Osteocyte (in vitro differentiated cells): Measurements from ENCODE around the gene SLC26A8. TPM values are rescaled to one million over a fixed set of nuclear protein-coding genes. Genes with fewer than 3 reads are reported as not detected.

ENCODE experiments used
- DNase-seq: peaks from one replicate; pipeline ENCODE4 v3.0.0; 2021; ENCODE audit warnings: mixed read lengths; ENCODE audit not compliant: unreplicated experiment; ENCODE audit errors: extremely low spot score
- H3K27ac Mint-ChIP-seq: one replicate; pipeline ENCODE4 v1.8.0; 2021; ENCODE audit warnings: mild to moderate bottlenecking, mixed read lengths; ENCODE audit not compliant: unreplicated experiment
- H3K27me3 Mint-ChIP-seq: one replicate; pipeline ENCODE4 v1.8.0; 2021; ENCODE audit warnings: mixed read lengths; ENCODE audit not compliant: unreplicated experiment
- H3K36me3 Mint-ChIP-seq: one replicate; pipeline ENCODE4 v1.8.0; 2021; ENCODE audit warnings: mixed read lengths; ENCODE audit not compliant: unreplicated experiment
- H3K4me1 Mint-ChIP-seq: one replicate; pipeline ENCODE4 v1.8.0; 2021; ENCODE audit warnings: mixed read lengths; ENCODE audit not compliant: unreplicated experiment
- H3K4me3 Mint-ChIP-seq: one replicate; pipeline ENCODE4 v1.8.0; 2021; ENCODE audit warnings: mild to moderate bottlenecking, moderate library complexity, mixed read lengths; ENCODE audit not compliant: unreplicated experiment
- H3K9me3 Mint-ChIP-seq: one replicate; pipeline ENCODE4 v1.8.0; 2021; ENCODE audit warnings: mixed read lengths; ENCODE audit not compliant: unreplicated experiment
- total RNA-seq: library from RNA; stranded (reverse); gene quantifications from 2 replicates; pipeline ENCODE4 v1.2.1, GENCODE V29; 2021
- TF ChIP-seq, protein P1 (sequence below): fragments of 200-600 bp; sonication (generic); IDR thresholded peaks from 2 replicates; pipeline ENCODE4 v1.5.0; 2021; ENCODE audit warnings: antibody characterized with exemption, mild to moderate bottlenecking, moderate library complexity

Gene SLC26A8
- total RNA-seq, 1 donor from 2014 or later: not detected

DNA sequence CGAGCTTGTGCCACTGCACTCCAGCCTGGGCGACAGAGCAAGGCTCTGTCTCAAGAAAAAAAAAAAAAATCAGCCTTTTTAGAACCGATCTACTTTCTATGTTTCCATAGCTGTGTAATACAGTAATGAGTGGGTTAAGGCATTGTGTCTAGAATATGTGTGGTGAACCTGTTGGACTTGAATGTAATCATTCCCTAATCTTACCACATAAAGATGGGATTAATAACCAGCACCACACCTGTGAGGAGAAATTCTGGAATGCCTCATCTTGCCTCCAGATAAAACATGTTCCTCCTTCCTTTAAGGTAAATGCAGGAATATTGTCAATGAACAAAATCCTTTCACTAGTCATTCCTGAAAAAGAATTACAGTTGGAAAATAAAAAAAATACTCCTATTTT is 46.8 kb upstream of the SLC26A8 start:
- TF ChIP-seq, protein P1, sequence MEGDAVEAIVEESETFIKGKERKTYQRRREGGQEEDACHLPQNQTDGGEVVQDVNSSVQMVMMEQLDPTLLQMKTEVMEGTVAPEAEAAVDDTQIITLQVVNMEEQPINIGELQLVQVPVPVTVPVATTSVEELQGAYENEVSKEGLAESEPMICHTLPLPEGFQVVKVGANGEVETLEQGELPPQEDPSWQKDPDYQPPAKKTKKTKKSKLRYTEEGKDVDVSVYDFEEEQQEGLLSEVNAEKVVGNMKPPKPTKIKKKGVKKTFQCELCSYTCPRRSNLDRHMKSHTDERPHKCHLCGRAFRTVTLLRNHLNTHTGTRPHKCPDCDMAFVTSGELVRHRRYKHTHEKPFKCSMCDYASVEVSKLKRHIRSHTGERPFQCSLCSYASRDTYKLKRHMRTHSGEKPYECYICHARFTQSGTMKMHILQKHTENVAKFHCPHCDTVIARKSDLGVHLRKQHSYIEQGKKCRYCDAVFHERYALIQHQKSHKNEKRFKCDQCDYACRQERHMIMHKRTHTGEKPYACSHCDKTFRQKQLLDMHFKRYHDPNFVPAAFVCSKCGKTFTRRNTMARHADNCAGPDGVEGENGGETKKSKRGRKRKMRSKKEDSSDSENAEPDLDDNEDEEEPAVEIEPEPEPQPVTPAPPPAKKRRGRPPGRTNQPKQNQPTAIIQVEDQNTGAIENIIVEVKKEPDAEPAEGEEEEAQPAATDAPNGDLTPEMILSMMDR: no peak
- Mint-ChIP-seq H3K36me3 (peaks cover 15% of the 10 kb centered on the region), H3K4me1 (peaks cover 8% of the 10 kb centered on the region), H3K27ac (no peak overlapping the region), H3K9me3 (no peaks in the 10 kb centered on the region), H3K27me3 (no peaks in the 10 kb centered on the region), H3K4me3 (no peak overlapping the region)
- no peak for DNase-seq

DNA sequence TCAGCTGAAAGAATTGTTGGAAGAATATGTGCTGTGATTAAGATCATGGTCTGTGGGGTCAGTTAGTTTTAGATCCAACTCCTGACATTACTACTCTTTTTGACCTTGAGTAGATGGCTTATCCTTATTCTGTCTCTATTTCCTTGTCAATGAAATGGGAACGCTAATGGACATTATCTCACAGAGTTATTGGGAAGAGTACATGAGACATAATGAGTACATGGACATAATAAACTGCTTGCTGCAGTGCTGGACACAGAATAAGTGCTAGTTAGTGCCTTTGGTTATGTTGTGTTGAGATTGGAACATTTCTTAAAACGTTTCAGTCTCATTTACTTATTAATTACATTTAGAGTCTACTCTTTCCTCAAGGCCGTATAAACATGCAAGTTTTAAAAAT is 45.8 kb upstream of the SLC26A8 start:
- DNase-seq: no peak
- Mint-ChIP-seq H3K9me3 (no peaks in the 10 kb centered on the region), H3K27me3 (no peaks in the 10 kb centered on the region), H3K4me1 (peaks cover 17% of the 10 kb centered on the region), H3K27ac (no peak overlapping the region), H3K36me3 (peaks cover 9% of the 10 kb centered on the region), H3K4me3 (no peak overlapping the region)
- TF ChIP-seq, protein P1: no peak

DNA sequence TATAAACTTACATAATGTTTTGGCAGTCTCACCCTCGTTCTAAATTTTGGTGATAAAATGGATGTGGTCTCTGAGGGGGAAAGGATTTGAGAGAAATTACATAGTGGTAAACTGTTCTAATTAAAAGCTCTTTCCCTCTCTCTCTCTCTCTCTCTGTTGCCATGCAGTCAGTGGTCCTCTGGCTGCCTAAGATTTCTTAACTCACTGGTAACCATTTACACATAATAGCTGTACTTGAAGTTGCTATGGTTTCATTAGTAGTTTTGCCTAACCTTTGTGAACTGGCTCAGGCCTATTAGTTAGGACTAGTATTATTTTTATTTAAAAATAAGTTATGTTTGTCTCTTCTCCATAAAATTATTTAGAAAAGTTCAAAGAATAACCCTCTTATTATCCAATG is 45.1 kb upstream of the SLC26A8 start:
- Mint-ChIP-seq H3K36me3 (peaks cover 8% of the 10 kb centered on the region), H3K9me3 (no peaks in the 10 kb centered on the region), H3K4me3 (no peak overlapping the region), H3K27me3 (no peaks in the 10 kb centered on the region), H3K27ac (no peak overlapping the region), H3K4me1 (peaks cover 24% of the 10 kb centered on the region)
- no peak for DNase-seq
- TF ChIP-seq, protein P1: no peak

DNA sequence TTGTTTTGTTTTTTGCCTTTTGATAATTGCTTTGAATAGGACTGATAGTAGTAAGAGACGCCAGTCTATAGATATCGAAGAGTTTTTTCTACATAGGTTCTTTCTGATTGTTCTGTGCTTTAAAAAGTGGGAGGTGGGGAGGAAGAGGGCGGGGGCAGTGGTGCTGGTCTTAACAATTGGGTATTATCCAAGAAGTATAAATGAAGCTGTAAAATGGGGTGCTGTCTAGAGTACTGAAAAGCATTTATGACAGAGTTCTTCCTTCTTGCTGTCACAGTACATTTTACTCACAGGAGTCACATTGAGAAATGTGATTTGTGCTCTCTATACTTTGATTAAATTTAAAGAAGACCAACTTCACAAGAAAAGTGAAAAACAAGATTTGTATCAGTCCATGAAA is 44.1 kb upstream of the SLC26A8 start:
- no peak overlapping the region for H3K27ac Mint-ChIP-seq
- H3K27me3 Mint-ChIP-seq: no peaks in the 10 kb centered on the region
- H3K36me3 Mint-ChIP-seq: peaks cover 5% of the 10 kb centered on the region
- H3K4me1 Mint-ChIP-seq: peaks cover 28% of the 10 kb centered on the region
- H3K4me3 Mint-ChIP-seq: no peak overlapping the region
- no peak for DNase-seq
- no peaks in the 10 kb centered on the region for H3K9me3 Mint-ChIP-seq
- TF ChIP-seq, protein P1: no peak

DNA sequence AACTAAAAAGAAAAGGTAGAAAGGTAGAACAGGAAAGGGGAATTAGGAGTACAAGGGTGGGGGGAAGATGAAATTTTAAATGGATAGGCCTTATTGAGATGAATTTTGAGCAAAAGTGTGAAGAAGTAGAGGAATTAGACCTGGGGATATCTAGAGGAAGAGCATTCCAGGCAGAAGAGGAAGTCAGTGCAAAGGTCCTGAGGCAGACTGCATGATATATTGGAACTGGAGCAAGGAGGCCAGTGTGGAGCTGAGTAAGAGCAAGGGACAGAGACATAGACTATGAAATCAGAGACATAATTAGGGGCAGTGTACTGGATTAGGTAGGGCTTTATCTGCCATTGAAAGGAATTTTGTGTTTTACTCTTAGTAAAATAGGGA is 43.6 kb upstream of the SLC26A8 start:
- no peaks in the 10 kb centered on the region for H3K27me3 Mint-ChIP-seq
- no peak for DNase-seq
- H3K4me3 Mint-ChIP-seq: no peak overlapping the region
- TF ChIP-seq, protein P1: no peak
- H3K9me3 Mint-ChIP-seq: no peaks in the 10 kb centered on the region
- H3K27ac Mint-ChIP-seq: no peak overlapping the region
- H3K36me3 Mint-ChIP-seq: peaks cover 3% of the 10 kb centered on the region
- H3K4me1 Mint-ChIP-seq: peaks cover 28% of the 10 kb centered on the region
